Measurements from ENCODE around the gene BCL7B. TPM values are rescaled to one million over a fixed set of nuclear protein-coding genes. Genes with fewer than 3 reads are reported as not detected.

Gene BCL7B
- total and polyA plus RNA-seq, 2 of the 13 experiments (the other 11 are each of a cell fraction or from before 2014, with no cell fraction given): 24.3 to 38.2 TPM

DNA sequence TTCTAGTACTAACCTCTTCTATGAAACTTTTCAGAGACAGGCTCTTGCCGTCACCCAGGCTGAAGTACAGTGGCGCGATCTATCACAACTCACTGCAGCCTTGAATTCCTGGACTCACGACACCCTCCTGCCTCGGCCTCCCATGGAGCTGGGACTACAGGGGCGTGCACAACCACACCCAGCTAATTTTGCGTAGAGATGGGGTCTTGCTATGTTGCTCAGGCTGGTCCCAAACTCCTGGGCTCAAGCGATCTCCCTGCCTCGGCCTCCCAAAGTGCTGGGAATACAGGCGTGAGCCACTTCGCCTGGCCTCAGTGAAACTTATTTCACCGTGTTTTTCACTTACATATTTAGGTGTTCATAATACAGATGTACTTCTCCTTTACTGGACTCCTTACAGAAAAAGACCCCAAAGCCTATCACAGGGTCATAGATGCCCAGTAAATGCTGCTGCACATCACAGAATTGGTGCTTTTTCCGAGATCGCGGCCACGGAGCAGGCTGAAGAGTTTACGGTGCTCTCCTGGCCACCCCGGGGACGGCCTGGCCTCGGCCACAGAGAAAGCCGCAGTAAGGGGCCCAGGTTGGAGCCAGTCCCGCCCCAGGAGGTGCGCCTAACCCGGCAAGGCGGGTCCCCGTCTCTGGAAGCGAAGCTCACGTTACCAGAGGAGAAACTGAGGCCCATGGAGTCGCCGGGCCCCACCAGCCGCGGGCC is 20.3 kb upstream of the BCL7B start (continued):
- TF ChIP-seq THAP9 (CRISPR knock-in tag; IDR thresholded peaks at IDR 0.05; ENCODE audit: borderline replicate concordance): 0 out of 2 replicates have a peak, but pooled peaks have one; percentile 8

DNA sequence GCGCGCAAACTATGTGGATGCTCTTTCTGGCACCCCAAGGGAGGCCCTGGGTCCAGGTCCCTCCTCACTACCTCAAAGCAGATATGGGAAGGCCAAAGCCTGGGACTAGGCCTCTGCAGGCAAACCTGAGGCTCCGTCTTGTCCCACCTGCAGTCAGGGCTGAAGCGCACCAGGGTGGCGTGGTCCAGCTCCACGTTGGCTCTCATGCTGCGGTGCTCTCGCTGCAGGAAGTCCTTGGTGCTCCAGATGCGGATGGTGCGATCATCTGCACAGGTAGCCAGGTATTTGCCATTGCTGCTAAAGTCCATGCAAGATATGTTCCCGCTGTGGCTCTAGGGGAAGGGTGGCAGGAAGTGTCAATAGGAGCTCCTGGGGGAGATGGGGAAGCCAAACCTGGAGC is 16.3 kb upstream of the BCL7B start:
- no peak overlapping the region for H3K4me3 ChIP-seq (replicated peaks in 1 of 3; ENCODE audit: insufficient read depth in 1 of 3, low read depth in 2 of 3, low read length in 3 of 3)
- H3K4me2 ChIP-seq (ENCODE audit: low read depth, low read length): no peak overlapping the region
- in situ Hi-C loops (cut with HindIII; ENCODE audit: extremely low pct_ligation_motif_present, low pct_unique_long_range_greater_than_20kb): no loop called here
- POLR2A ChIA-PET: interaction anchor here (0.6 to 2.6 kb wide), 2 partner anchors 9 to 49 kb away, joined by 4 to 10 read pairs; no protein-coding TSS in a partner anchor
- H2AFZ ChIP-seq (ENCODE audit: low read length): no peak overlapping the region
- no peaks in the 10 kb centered on the region for H3K9me3 ChIP-seq (ENCODE audit: low read length)
- DNase-seq (ENCODE audit: low spot score) (no peak), ATAC-seq (no peak), FAIRE-seq (no peak)
- H3K36me3 ChIP-seq (replicated peaks in 1 of 2; ENCODE audit: control insufficient read depth in 1 of 2, insufficient read depth in 2 of 2, low read length in 2 of 2): peaks cover 27 to 51% of the 10 kb centered on the region in 2 experiments
- H4K20me1 ChIP-seq (ENCODE audit: insufficient read depth, low read length): peaks cover 5% of the 10 kb centered on the region; the same call in 1 of the 2 replicates
- BruUV-seq (replicated peaks): no TSS peak
- TF ChIP-seq RBFOX2 (IDR thresholded peaks at IDR 0.05; ENCODE audit: low read depth, low read length) (peak; percentile 27; the same call in 1 of the 2 replicates), ZNF615 (CRISPR knock-in tag; IDR thresholded peaks at IDR 0.05; ENCODE audit: borderline replicate concordance) (no peak), ZNF512B (CRISPR knock-in tag; IDR thresholded peaks at IDR 0.05; ENCODE audit: borderline replicate concordance) (no peak), AGO2 (optimal IDR thresholded peaks at IDR 0.05; ENCODE audit: low read depth, low read length) (peak; percentile 41), MAFK (conservative IDR thresholded peaks at IDR 0.05 in 1 of 2, IDR thresholded peaks at IDR 0.05 in 1 of 2; ENCODE audit: low read length in 2 of 2) (no peak), HOXD1 (CRISPR knock-in tag; IDR thresholded peaks at IDR 0.05) (no peak), ZNF263 (CRISPR knock-in tag; IDR thresholded peaks at IDR 0.05) (peak; percentile 44; the same call in 1 of the 2 replicates), SALL2 (CRISPR knock-in tag; IDR thresholded peaks at IDR 0.05) (no peak)
- TF ChIP-seq, protein P1, sequence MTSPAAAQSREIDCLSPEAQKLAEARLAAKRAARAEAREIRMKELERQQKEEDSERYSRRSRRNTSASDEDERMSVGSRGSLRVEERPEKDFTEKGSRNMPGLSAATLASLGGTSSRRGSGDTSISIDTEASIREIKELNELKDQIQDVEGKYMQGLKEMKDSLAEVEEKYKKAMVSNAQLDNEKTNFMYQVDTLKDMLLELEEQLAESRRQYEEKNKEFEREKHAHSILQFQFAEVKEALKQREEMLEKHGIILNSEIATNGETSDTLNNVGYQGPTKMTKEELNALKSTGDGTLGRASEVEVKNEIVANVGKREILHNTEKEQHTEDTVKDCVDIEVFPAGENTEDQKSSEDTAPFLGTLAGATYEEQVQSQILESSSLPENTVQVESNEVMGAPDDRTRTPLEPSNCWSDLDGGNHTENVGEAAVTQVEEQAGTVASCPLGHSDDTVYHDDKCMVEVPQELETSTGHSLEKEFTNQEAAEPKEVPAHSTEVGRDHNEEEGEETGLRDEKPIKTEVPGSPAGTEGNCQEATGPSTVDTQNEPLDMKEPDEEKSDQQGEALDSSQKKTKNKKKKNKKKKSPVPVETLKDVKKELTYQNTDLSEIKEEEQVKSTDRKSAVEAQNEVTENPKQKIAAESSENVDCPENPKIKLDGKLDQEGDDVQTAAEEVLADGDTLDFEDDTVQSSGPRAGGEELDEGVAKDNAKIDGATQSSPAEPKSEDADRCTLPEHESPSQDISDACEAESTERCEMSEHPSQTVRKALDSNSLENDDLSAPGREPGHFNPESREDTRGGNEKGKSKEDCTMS (CRISPR knock-in tag; conservative IDR thresholded peaks at IDR 0.05): no peak
- no peak overlapping the region for H3K27ac ChIP-seq (ENCODE audit: extremely low read length, insufficient read depth, low read length)
- 100% methylated on average over 3 of the region's 11 CpGs for WGBS (ENCODE audit: low lambda C conversion rate)
- intact Hi-C loops (cut with micrococcal nuclease; ENCODE audit: unreplicated experiment): no loop called here
- H3K79me2 ChIP-seq (ENCODE audit: insufficient read depth, low read length): peaks cover 24% of the 10 kb centered on the region
- peaks cover 40% of the 10 kb centered on the region for H3K4me1 ChIP-seq (ENCODE audit: insufficient read depth, low read length)
- no peak overlapping the region for H3K9ac ChIP-seq (ENCODE audit: insufficient read depth, low read depth, low read length)
- CTCF ChIA-PET (ENCODE audit: low intra/inter-chr PET ratio, low total read pairs): no interaction called here
- no peaks in the 10 kb centered on the region for H3K27me3 ChIP-seq (ENCODE audit: control insufficient read depth in 1 of 2, insufficient read depth in 2 of 2, low read length in 2 of 2)
